Skeletal muscle cell (primary cell): ENCODE results near the gene ARVCF.

Experiments
- DNase-seq: peaks from one replicate; pipeline ENCODE4 v3.0.0-alpha.2; 2010; ENCODE audit warnings: low read depth
- H3K4me3 ChIP-seq: 2 replicates; pipeline ENCODE4 v1.5.1; 2011; ENCODE audit warnings: low read depth, mild to moderate bottlenecking, control low read depth, low read length, moderate library complexity

ARVCF gene

GRCh38 chr22:19981171-19981960 is 35.3 kb downstream of the ARVCF start:
- H3K4me3 ChIP-seq = no peak overlapping the region
- no peak for DNase-seq

- no peak for DNase-seq
- no peak overlapping the region for H3K4me3 ChIP-seq
Measured at GRCh38 chr22:19980766-19981165, 35.9 kb downstream of the ARVCF start.

- no peak overlapping the region for H3K4me3 ChIP-seq
- DNase-seq = no peak
Measured at GRCh38 chr22:19979712-19980493, 36.7 kb downstream of the ARVCF start.

GRCh38 chr22:19978748-19979147 is 37.9 kb downstream of the ARVCF start:
- H3K4me3 ChIP-seq = no peak overlapping the region
- DNase-seq = no peak

GRCh38 chr22:19977296-19978243 is 39.1 kb downstream of the ARVCF start:
- no peak overlapping the region for H3K4me3 ChIP-seq
- DNase-seq = no peak

GRCh38 chr22:19976671-19977070 is 40.0 kb downstream of the ARVCF start:
- no peak for DNase-seq
- H3K4me3 ChIP-seq = no peak overlapping the region

- DNase-seq = no peak
- no peak overlapping the region for H3K4me3 ChIP-seq
Measured at GRCh38 chr22:19975707-19976035, 41.0 kb downstream of the ARVCF start.

- H3K4me3 ChIP-seq = no peak overlapping the region
- DNase-seq = no peak
Measured at GRCh38 chr22:19974935-19975706, 41.5 kb downstream of the ARVCF start.

GRCh38 chr22:19974268-19974861 is 42.3 kb downstream of the ARVCF start:
- no peak for DNase-seq
- no peak overlapping the region for H3K4me3 ChIP-seq

- DNase-seq = no peak
Measured at GRCh38 chr22:19973551-19974267, 42.9 kb downstream of the ARVCF start.

GRCh38 chr22:19972652-19973550 is 43.7 kb downstream of the ARVCF start:
- no peak overlapping the region for H3K4me3 ChIP-seq
- no peak for DNase-seq

More at GRCh38 chr22:19973551-19974267, 42.9 kb downstream of the ARVCF start:
- no peak overlapping the region for H3K4me3 ChIP-seq

GRCh38 chr22:19972251-19972650 is 44.4 kb downstream of the ARVCF start:
- DNase-seq = no peak
- H3K4me3 ChIP-seq = no peak overlapping the region

- DNase-seq = no peak
- H3K4me3 ChIP-seq = no peak overlapping the region
Measured at GRCh38 chr22:19971276-19972124, 45.1 kb downstream of the ARVCF start.

- DNase-seq = no peak
- no peak overlapping the region for H3K4me3 ChIP-seq
Measured at GRCh38 chr22:19970479-19971275, 45.9 kb downstream of the ARVCF start.

- no peak for DNase-seq
Measured at GRCh38 chr22:19970031-19970478, 46.6 kb downstream of the ARVCF start.

More at GRCh38 chr22:19970031-19970478, 46.6 kb downstream of the ARVCF start:
- H3K4me3 ChIP-seq = no peak overlapping the region
